Bronchial epithelial cell (primary cell): ENCODE measurements around the gene UNC5B. TPM values are rescaled to one million over a fixed set of nuclear protein-coding genes. Genes with fewer than 3 reads are reported as not detected.

Experiments
- DNase-seq: peaks from one replicate; pipeline ENCODE4 v3.0.0-alpha.2; 2010; ENCODE audit warnings: low read depth
- FAIRE-seq: peaks from 2 replicates; lab custom pipeline; 2011; peaks lifted over from hg19 to GRCh38; lab: Jason Lieb, UNC
- H3K27me3 ChIP-seq: 2 replicates; pipeline ENCODE4 v1.5.1; 2011; ENCODE audit warnings: low read length; ENCODE audit not compliant: control insufficient read depth, insufficient read depth
- H3K36me3 ChIP-seq: 2 replicates; pipeline ENCODE4 v1.5.1; 2011; ENCODE audit warnings: low read length; ENCODE audit not compliant: control insufficient read depth, insufficient read depth
- H3K4me3 ChIP-seq: 2 replicates; pipeline ENCODE4 v1.5.1; 2011; ENCODE audit warnings: mild to moderate bottlenecking, low read depth, low read length, control low read depth
- total RNA-seq: library from RNA; depleted of rRNA; stranded (reverse); fragments of >200 nt; gene quantifications from 2 replicates; pipeline ENCODE4 v1.2.1, GENCODE V29; 2014
- TF ChIP-seq, protein P1 (sequence below): IDR thresholded peaks from 2 replicates; pipeline ENCODE4 v1.5.1; 2011; ENCODE audit warnings: mild to moderate bottlenecking, moderate library complexity, low read length, control low read depth, inconsistent platforms; ENCODE audit not compliant: insufficient read depth, severe bottlenecking

UNC5B gene
- total RNA-seq, 1 donor from 2014 or later = 36.6 TPM

GRCh38 chr10:71250842-71251241, 38.5 kb downstream of the UNC5B start:
- no peak for FAIRE-seq
- DNase-seq = no peak
- no peaks in the 10 kb centered on the region for H3K27me3 ChIP-seq
- no peak overlapping the region for H3K4me3 ChIP-seq
- TF ChIP-seq, protein P1, sequence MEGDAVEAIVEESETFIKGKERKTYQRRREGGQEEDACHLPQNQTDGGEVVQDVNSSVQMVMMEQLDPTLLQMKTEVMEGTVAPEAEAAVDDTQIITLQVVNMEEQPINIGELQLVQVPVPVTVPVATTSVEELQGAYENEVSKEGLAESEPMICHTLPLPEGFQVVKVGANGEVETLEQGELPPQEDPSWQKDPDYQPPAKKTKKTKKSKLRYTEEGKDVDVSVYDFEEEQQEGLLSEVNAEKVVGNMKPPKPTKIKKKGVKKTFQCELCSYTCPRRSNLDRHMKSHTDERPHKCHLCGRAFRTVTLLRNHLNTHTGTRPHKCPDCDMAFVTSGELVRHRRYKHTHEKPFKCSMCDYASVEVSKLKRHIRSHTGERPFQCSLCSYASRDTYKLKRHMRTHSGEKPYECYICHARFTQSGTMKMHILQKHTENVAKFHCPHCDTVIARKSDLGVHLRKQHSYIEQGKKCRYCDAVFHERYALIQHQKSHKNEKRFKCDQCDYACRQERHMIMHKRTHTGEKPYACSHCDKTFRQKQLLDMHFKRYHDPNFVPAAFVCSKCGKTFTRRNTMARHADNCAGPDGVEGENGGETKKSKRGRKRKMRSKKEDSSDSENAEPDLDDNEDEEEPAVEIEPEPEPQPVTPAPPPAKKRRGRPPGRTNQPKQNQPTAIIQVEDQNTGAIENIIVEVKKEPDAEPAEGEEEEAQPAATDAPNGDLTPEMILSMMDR = no peak
- H3K36me3 ChIP-seq = no peaks in the 10 kb centered on the region

GRCh38 chr10:71251319-71251718, 38.9 kb downstream of the UNC5B start:
- FAIRE-seq = no peak

GRCh38 chr10:71252220-71252619, 39.9 kb downstream of the UNC5B start:
- H3K36me3 ChIP-seq = peaks cover under 1% of the 10 kb centered on the region
- DNase-seq (no peak), FAIRE-seq (peak; percentile 85)
- no peak overlapping the region for H3K4me3 ChIP-seq
- H3K27me3 ChIP-seq = no peaks in the 10 kb centered on the region
- TF ChIP-seq, protein P1 = no peak

More at GRCh38 chr10:71251319-71251718, 38.9 kb downstream of the UNC5B start:
- H3K27me3 ChIP-seq = no peaks in the 10 kb centered on the region
- TF ChIP-seq, protein P1 = no peak
- no peak overlapping the region for H3K4me3 ChIP-seq
- H3K36me3 ChIP-seq = no peaks in the 10 kb centered on the region
- DNase-seq = no peak

GRCh38 chr10:71253981-71254818, 41.8 kb downstream of the UNC5B start:
- no peak for FAIRE-seq
- TF ChIP-seq, protein P1 = no peak
- no peaks in the 10 kb centered on the region for H3K27me3 ChIP-seq
- H3K4me3 ChIP-seq = no peak overlapping the region
- peaks cover 4% of the 10 kb centered on the region for H3K36me3 ChIP-seq
- no peak for DNase-seq

GRCh38 chr10:71254834-71255549, 42.6 kb downstream of the UNC5B start:
- FAIRE-seq (no peak), DNase-seq (peak; percentile 31)
- Histone ChIP-seq H3K36me3 (peaks cover 4% of the 10 kb centered on the region), H3K27me3 (no peaks in the 10 kb centered on the region), H3K4me3 (no peak overlapping the region)
- TF ChIP-seq, protein P1 = no peak
